Activated CD4-positive, alpha-beta T cell treated with anti-CD3 and anti-CD28 coated beads, Interleukin-2, Interleukin-4, amounts not matched to agents 100 ng/mL and 50 ng/mL, durations not matched to agents 16 hours and 8 hours (primary cell): ENCODE measurements around the gene SCRG1.

Experiments
- DNase-seq: peaks from one replicate; pipeline ENCODE4 v3.0.0-alpha.2; 2020; ENCODE audit warnings: low spot score

The SCRG1 gene

DNA sequence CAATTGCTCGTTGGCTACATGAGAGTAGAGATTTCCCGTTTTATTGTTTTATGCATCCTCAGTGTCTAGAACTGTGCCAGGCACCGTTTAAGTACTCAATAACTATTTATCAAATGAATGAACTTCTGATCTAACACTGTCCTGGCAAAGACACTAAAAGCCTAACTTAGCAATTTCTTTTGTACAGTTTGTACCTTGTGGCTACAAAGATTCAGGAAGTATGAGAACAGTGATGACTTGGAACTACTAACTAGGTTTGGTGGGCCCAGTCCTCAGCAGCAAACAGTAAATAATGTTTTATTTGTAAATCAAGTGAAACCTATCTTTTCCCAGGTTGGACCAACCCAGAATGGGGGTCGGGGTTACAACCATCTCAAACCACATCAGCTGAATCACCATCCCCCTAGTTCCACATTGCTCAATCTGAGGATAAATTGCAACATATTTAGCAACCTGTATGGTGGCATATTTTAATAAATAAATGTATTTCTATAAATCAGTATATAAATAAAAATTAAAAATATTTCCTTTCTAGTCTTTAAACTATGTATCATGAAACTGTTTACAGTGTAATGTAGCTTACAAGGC lies 12.3 kb upstream of the SCRG1 start:
- no peak for DNase-seq

DNA sequence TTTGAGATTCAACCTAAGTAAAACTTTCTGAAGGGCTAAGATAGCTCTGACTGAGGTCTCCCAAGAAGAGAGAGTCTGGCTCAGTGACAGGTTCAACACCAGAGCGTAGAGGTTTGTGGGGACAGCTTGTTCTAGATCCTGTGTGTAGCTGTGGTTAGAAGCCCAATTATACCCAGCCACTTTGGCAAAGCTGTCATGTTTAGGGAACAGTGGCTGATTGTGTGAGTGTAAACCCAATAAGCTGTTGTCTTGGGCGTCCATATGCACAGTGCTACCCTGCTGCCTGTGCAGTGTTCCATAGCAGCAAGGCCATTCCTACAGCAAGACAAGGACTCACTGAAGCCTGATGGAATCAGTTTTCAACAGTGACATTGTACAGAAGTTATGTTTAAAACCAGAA lies 11.2 kb upstream of the SCRG1 start:
- DNase-seq = no peak

DNA sequence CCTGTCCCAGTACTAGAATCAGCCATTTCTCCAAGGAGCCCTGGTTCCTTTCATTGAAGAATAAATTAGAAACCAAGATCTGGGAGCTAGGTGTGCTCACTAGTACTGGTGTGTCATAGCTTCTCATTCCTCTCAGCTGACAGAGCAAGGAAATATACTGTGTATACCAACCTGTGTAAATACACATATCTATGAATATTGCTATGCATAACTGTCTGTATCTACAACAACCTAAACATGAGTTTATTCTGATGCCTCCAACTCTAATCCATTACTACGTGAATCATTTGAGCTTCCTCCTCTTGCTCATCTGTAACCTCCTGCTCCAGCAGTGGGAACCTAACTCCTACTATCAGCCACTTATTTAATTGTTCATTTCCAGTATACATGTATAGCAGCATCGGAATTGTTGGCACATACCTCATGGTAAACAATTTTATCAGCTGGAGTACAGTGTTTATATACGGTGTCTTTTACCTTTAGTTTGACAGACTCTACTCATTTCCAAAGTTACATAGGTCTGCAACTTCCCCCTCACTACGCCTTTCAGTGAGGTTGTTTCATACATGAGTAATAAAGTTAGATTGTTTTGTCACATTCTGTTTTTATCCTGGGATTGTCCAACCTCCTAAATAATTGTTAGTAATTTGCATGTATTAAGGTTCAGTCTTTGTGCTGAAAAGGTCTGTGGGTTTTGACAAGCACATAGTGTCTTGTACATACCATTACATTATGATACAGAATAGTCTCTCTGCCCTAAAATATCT lies 7.1 kb upstream of the SCRG1 start:
- DNase-seq = peak; percentile 4

DNA sequence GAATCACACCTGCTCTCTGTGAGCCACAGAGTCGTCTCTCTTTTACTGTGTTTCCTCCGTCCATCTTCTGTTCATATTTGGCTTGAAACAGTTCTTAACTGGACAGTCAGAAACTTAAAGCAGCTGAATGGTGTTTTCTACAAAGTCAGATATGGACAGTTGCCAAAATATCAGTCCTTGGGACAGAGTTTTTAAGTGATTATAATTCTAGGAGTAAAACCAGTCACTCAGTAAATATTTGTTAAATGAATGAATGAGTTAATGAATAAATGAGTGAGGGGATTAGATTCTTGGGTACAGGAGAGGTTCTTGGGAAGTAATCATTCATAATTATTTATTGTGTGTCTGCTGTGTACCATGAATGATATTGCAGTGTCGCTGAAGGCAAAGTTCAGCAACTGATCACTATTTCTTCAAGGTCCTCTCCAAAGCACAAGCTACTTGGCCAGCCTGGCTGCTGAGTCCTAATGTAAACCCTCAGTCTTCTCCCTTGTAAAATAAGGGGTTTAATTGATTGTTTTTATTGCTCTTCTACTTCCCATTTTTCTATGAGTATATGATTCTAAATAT lies 5.5 kb upstream of the SCRG1 start:
- DNase-seq = no peak

DNA sequence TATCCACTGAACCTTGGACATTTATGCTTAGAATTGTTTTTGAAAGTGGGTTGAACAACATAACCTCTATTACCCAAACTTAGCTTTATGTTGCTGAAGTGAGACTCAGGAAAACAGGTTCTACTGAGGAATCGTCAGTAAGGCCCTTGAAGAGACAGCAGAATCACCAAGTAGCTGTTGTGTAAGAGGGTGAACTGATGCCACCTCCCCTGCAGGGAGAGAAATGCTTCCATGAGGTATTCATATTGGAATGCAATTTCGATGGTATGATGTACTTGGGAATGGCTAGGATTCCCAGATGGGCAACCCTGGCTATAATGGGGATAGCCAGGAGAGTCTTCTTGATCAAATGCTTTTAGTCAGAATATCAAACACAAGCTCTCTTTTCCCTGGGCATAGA lies 4.1 kb upstream of the SCRG1 start:
- DNase-seq = no peak

DNA sequence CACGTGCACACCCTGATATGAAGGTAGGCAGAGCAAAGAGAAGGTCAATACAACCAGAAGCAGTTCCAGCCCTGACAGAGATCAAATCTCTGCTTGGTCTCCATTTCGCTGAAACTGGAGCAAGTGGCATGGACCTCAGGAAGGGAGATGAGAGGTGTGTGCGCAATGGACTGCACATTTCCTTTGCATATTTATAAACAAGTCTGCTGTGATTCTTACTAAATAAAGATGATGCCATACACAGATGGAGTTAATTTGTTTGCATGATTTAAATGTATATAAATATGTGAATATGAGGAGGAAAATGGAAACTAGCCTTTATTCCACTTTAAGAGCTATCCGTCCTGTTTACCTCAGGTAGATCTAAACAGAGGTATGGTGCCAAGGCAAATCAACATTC lies 2.1 kb upstream of the SCRG1 start:
- DNase-seq = no peak

DNA sequence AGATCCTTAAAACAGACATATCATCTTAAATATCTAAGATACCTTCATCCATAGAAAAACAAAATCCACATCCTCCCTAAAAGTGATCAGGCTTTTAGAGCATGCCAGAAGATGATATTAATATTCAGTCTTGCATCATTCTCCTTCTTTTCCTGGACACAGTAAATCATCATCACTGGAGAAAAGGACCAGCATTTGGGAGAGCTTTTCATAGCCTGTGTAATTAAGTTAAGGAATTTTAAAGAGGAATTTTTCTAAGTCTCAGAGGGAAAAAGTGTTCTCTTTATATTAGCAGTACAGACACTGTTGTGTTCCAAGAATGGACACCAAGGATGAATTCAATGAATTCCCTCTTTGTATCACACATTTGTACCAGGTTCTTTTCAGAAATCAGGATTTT lies 696 bp downstream of the SCRG1 start:
- no peak for DNase-seq

DNA sequence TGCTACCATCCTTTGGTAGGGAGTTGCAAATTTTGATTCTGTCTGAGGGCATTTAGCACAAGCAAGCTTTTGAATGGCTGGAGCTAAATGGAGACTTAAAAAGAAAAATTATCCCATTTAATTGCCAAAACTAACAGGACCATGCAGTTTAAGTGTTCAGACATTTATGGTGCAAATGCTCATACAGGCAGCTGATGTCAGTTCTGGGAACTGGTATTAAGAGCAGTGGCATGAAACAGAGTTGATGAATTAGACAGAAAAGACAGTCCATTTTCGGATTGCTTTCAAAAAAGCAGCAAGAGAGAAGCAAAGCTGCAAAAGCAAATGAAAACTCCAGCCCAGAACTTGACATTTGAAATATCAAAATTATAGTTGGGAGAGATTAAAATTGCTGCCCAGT lies 1.3 kb downstream of the SCRG1 start:
- DNase-seq = no peak

DNA sequence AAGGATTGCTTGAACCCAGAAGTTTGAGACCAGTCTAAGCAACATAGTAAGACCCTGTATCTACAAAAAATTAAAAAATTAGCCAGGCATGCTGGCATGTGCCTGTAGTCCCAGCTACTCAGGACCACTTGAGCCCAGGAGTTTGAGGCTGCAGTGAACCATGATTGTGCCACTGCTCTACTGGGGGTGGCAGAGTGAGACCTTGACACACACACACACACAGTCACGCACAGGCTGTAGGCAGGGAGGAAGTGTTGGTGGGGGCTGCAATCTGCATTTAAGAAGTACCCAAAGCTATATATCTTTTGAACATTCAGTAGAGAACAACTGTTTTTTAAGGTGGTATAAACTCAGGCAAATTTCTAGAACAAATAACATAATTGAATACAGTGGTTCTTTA lies 7.2 kb downstream of the SCRG1 start:
- DNase-seq = no peak

DNA sequence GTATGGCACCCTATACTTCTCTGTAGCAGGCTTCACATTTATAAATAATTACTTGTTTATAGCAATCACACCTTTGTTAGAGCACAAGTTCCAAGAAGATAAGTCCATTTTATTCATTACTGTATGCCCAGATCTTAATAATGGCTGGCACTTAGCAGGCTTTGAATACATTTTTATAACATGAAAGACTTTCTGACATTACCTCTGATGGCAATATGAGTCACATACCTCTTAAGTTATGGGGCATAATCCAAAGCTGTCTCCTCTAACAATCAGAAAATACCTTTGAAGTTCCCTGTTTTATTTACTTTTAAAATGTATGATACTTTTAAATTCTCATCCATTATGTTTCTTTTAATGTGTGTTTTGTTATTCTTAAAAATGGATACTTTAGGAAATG lies 12.2 kb downstream of the SCRG1 start:
- DNase-seq = no peak

DNA sequence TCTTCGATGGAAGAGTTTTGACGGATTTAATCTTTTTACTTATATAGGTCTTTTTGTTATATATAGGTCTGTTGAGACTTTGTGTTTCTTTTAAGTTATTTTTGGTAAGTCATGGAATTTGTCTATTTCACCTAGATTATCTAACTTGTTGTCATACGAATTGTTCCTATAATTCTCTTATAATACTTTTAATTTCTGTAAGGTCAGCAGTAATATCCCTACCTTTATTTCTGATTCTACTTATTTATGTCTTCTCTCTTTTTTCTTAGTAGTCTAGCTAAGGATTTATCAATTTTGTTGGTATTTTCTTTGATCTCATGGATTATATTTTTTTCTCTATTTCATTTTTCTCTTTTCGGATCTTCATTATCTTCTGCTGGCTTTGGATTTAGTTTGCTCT lies 16.6 kb downstream of the SCRG1 start:
- DNase-seq = no peak

DNA sequence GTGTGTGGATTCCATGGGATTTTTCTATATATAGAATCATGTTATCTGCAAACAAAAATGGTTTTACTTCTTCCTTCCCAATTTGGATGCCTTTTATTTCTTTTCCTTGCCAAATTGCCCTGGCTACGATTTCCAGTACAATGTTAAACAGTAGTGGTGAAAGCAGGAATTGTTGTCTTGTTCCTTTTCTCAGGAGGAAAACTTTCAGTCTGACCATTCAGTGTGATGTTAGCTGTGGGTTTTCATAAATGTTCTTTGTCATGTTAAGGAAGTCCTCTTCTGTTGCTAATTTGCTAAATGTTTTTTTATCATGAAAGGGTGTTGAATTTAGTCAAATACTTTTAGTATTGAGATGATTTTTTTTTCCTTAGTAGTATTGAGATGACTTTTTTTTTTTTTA lies 17.3 kb downstream of the SCRG1 start:
- DNase-seq = no peak

DNA sequence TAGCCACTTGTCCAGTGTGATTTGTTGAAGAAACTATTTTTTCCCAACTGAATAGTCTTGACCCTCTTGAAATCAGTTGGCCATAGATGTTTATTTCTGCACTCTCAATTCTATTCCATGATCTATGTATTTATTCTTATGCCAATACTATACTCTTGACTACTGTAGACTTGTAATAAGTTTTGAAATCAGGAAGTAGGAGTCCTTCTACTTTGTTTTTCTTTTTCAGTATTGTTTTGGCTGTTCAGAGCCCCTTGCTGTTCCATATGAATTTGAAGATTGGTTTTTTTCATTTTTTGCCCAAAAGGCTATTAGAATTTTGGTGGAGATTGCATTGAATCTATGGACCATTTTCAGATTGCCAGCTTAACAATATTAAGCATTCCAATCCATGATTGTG lies 17.9 kb downstream of the SCRG1 start:
- DNase-seq = no peak

DNA sequence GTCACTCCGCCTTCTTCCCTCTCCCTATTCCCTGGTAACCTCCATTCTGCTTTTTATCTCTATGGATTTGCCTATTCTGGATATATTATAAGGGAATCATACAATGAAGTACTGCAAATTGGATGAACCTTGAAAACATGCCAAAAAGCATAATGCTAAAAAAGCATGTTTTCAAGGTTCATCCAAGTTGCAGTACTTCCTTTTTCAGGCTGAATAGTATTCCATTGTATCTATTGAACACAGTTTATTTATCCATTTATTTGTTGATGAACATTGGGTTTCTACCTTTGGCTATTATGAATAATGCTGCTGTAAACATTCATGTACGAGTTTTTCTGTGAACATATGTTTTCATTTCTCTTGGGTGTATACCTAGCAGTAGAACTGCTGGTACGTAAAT lies 19.0 kb downstream of the SCRG1 start:
- no peak for DNase-seq

DNA sequence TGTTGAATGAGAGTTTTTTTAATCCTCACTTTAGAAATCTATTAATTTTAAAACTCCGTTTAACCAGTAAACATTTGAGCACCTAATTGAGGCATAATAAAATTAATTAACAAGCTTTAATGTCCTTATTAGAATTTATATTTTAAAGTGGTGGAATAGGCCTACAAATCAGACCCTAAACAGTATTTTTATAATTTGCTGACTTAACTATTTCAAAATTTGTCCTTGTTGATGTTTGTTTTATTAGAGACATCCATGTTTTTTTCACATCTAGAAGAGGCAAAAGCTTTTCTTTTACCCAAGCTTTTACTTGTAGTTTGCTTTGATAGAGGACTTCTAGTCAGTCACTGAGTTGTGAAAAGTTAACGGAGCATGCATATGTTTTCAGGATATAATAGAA lies 24.3 kb downstream of the SCRG1 start:
- no peak for DNase-seq

DNA sequence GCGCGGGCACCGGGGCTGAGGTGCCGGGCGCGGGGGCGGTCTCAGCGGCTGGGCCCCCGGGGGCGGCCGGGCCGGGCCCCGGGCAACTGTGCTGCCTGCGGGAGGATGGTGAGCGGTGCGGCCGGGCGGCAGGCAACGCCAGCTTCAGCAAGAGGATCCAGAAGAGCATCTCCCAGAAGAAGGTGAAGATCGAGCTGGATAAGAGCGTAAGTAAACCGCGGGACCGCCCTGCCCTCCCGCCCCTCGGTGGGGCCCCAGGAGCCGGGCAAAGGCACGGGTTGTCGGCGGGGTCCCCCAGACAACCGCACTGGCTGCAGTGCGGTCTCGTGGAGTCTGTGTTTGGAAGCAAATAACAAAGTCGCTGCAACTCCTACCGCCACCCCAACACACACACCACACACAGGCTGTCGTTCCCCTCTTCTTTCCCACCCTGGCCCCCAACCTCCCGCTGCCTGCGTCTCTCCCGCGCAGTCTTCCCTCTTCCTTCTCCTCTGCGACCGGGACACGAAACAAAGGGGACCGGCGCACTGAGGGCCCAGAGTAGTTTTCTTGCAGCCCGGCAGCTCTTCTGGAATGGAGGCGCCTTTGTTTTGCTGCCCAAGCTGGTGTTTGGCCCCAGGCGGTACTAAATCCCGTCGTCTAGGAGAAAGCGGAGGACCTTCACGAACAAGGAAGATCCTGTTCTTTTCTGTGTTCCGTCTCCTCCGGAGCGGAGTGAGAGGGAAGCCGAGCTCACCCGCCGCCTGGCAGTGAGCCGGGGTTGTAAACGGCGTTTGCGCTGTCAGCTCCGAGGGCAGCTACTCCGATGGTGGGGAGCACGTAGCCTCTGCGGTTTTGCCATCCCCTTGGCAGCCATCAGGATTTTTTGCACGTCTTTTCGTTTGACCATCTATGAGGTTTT lies 27.4 kb downstream of the SCRG1 start:
- DNase-seq = peak; percentile 36

DNA sequence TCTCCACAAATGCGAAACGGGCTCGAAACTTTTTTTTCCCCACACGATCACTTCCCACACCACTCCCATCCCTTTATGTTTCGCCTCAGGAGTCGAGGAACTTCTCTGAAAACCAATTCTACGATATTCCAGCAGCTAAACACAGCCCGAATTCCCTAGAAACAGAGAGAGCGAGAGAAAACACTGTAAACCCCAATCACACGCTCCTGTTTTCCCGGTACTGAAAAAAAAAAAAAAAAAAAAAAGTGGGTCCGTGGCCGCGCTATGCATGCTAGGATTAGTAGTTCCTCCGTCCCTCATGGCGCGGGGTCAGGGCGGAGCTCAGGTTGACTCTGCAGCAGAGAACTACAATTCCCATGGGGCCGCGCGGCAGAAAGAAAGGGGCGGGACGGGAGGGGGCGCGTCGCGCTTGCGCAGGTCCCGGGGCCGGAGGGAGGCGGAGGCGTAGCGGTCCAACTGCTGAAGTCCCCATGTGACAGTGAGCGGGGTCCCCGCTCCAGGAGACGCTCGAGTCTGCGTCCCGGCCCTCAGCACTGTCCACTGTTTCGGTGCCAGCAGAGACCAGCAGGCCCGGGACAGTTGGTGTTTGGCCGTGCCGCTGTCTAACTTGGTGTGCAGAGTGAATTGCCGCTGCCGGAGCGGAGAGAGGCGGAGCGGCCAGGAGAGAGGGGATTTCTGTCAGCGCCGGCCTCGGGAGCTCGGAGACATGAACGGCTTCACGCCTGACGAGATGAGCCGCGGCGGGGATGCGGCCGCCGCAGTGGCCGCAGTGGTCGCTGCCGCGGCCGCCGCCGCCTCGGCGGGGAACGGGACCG lies 28.2 kb downstream of the SCRG1 start, which contains the start of gene SAP30:
Gene SAP30 (plus strand): TSS at position 478 of the 815 bp plus-strand sequence. CDS start 229 bp downstream, at position 707.
- peak; percentile 98 for DNase-seq

DNA sequence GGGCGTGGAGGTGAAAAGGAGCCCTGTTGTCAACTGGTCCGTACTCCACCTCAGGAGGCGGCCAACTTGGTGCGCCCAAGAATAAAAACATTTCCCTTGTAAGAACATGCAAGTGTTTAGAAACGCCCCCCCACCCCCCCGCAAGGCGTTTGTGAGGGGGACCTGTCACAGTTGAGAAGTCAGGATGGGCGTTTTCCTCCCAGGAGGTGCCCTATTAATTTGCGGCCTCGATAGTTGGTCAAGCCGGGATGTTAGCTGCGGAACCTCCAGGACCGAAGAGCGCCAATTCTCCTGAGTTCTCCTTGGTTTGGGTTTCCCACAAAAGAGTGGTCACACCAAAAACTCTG lies 28.8 kb downstream of the SCRG1 start:
- no peak for DNase-seq

DNA sequence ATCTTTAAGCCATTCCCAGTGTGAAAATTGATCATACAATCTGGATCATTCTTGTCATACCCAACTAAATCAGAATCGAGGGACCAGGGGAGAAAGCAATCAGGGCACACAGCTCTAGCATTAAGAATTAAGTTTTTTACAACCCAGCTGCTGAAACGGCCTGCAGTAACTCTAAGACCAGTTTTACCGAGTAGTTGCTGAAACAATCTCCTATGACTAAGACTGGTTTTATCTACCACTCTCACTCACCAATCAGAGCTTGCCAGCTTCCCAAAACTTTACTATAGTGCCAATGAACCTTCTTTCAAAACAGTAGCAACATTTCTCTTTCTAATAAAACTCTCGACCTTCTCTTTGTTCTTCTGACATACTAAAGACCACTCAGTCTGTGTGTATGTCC lies 31.0 kb downstream of the SCRG1 start:
- no peak for DNase-seq

DNA sequence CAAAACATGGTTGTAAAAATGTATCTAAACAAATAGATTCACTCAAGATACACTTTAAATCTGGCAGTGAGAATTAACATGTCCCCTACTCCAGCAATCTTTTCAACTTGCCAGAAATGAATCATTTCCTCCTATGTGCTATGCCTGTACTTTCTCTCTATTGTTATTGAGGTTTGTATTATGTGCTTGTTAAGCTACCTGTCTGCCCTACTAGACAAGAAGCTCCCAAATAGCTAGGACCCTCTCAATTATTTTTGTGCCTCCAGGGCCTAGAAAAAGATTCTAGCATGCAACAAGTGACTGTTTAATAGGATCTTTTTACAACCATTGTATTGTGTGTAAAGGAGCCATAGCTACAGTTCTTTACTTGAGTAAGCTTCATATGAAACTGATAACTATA lies 31.6 kb downstream of the SCRG1 start:
- peak; percentile 68 for DNase-seq

DNA sequence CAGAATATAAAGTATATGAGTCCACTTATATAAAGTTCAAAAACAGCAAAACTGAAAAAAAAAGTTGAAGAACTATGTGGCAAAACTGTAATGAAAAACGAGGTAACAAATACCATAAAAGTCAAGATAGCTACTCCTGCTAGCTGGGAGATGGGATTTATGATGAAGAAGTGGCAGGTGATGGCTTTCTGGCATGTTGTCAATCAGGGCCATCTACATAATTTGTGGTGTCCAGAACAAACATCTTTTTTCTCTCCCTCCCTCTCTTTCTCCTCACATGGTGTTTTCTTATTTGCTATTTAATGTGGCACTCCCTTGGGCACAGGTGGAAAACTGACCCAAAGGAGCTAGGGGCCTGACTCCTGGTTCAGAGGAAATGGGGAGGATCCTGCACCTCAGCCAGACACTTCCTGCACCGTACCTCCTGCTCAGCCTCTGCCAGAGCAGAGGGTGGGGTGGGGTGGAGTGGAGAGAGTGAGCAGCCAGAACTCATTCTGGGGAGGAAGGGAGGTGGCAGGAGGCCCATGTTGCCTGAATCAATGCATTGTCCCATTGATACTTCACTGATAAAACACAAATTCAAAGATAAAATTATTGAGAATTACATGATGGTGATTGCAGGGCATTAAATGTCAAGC lies 33.4 kb downstream of the SCRG1 start:
- no peak for DNase-seq
